Measurements from ENCODE around the gene DLGAP1.

The DLGAP1 gene

GRCh38 chr18:3552305-3552704 is 902.8 kb downstream of the DLGAP1 start:
- no peak for DNase-seq

DNA sequence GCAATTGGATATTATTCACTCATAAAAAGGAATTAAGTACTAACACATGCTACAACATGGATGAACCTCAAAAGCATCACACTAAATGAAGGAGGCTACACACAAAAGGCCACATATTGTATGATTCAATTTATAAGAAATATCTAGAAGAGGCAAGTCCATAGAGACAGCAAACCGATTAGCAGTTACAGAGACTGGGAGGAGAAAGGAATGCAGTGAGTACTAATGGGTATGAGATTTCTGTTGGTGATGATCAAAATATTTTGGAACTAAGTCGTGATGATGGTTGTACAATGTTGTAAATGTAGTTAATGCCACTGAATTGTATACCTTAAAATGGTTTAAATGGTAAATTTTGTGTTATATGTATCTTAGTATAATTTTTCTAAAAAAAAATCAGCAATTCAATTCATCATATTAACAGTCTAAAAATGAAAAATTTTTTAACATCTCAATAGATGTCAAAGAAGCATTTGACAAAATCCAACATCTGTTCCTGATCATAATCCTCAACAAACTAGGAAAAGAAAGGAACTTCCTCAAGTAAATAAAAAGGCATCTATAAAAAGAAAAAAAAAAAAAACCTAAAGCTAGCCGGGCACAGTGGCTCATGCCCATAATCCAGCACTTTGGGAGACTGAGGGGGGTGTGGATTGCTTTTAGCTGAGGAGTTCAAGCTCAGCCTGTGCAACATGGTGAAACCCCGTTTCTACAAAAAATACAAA is 907.1 kb downstream of the DLGAP1 start:
- no peak for DNase-seq

DNA sequence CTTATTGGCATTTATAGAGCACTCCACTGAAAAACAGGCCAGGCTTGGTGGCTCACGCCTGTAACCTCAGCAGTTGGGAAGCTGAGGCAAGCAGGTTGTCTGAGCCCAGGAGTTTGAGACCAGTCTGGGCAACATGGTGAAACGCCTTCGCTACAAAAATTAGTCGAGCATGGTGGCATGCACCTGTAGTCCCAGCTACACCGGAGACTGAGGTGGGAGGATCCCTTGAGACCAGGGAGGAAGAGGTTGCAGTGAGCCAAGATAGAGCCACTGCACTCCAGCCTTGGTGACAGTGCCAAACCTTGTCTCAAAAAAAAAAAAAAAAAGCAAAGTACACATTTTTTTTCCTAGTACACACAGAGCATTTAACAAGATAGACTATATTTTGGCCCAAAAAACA is 909.0 kb downstream of the DLGAP1 start:
- no peak for DNase-seq

DNA sequence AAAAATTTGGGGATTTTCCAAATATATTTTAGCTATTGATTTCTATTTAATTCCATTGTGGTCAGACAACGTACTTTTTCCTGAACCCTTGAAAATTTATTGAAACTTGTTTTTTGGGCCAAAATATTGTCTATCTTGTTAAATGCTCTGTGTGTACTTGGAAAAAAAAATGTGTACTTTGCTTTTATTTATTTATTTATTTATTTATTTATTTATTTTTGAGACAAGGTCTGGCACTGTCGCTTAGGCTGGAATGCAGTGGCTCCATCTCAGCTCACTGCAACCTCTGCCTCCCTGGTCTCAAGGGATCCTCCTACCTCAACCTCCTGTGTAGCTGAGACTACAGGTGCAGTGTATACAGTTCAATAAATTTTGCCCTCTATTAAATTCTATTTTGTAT is 910.6 kb downstream of the DLGAP1 start:
- no peak for DNase-seq

DNA sequence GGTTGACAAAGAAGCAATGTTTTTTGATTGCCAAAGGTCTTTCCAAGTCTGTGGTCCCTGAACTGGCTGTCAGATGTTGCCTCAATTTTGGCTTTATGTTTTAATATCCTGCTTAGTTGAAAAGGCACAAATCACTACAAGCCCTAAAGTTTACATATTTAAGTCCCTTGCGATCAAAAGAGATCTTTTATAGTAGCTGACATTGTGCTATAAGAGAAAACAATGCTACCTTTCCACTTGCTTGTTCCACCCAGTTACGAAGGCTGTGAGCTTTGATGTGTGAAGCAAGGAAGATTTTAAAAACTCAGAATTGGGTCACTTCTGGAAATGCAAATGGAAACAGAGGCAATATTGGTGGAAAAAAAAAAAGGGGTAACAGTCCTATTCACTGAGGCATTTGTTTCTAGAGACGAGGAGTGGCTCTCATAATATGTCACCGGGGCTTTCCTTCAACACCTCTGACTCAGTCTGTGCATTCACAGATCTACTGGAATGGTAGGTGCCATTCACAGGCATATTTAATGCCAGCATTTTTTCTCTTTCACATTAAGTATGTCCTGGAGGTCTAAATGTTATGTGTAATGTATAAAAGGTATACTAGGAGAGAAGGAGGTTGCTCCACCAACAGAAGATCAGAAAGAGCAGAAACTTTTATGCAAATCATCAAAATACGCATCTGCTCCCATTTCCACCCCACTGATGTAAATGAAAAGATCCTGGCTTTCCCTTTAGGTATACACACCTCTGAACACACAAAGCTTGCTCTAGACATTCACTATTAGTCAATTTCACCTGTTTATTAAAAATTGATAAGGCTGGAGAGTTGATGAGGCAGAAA is 913.3 kb downstream of the DLGAP1 start:
- peak; percentile 74 for DNase-seq

DNA sequence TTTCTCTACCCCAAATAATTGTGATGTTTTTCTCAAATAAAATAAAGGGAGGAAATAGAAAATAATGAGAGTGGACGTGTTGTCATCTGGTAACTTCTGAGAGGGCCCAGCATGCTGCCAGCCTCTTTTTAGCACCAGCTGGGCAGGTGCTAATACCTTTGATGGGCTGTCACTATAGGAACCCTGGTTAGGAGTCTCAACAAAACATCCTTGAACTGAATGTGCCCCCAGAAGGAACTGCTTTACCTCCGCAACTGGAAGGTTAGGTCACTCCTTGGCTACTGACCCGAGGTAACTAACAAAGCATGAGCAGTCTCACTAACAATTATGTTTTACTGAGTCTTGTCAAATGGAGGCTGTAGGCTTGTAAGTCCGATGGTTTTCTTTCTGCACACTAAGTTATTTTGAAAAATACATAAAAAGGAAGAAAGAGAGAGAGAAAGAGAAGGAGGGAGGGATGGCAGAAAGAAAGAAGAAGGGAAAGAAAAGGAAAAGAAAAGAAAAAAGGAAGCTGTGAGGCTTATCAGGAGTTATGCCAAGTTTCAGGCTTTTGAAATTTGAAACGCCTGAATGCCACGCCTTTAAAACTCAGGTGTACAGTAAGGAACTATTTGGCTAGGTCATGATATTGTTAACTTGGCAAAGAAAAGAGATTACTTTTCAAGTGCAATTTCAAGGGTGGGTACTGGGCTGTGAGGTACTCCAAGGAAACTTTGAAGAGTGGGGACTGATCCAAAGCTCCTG is 914.1 kb downstream of the DLGAP1 start:
- DNase-seq = no peak

DNA sequence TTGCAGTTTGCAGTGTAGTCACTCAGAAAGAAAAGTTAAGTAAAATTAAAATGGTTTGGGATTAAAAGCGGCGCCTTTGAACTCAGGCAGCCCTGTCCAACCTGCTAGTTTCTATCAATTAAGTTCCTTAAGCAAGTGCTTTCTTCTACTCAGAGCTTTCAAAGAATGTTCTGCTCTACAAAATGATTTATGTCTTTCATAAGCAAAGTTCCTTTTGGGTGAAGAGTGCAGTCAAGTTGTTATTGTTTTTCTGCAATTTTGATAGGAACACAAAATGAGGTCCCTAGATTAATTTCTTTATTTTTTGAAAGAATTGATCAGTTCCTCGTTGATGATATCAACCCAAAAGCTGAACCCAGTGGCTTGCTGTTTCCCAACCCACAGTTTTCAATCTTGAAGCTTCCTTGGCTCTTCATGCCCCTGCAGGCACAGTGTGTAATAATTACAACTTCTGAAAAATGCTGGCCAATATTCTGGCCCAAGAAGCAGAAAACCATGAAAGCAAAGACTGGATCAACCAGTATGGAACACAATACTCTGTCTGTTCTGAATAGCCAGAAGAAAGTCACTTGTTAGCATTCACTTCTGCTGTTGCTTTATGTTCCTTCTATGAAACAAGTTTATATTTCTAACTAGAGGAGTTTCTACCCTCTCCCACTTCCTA is 916.0 kb downstream of the DLGAP1 start:
- no peak for DNase-seq

DNA sequence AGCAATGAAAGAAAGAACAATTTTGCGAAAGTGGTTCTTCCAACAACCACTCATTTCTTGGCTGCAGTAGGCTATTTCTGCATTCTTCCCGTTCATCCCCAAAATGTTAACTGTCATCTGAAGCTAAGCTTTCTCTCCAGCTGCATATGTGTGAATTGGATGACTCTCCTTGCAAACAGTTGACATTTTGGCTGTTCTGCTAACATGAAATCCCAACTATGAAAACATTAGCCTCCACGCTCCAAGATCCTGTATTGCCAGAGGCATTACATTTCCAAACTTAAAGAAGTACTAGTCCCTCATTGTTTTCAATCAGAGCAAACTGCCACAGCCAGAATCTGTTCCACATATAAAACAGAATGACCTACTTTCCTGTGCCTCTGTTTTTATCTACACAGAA is 916.7 kb downstream of the DLGAP1 start:
- no peak for DNase-seq

DNA sequence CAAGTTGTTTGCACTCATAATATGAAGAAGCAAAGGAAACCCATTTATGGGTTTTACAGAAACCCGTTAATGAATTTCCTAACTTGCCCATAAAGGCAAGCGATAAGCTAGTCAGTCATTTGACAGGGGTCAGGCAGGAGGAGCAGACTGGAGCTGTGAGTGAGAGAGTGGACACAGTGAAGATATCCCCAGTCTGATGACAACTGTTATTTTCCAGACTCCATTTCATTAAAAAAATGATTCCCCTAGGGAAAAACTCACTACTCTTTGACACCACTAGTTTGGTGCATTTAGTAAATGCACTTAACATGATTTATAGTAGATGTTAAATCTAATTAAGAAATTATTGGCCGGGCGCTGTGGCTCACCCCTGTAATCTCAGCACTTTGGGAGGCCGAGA is 924.3 kb downstream of the DLGAP1 start:
- no peak for DNase-seq

DNA sequence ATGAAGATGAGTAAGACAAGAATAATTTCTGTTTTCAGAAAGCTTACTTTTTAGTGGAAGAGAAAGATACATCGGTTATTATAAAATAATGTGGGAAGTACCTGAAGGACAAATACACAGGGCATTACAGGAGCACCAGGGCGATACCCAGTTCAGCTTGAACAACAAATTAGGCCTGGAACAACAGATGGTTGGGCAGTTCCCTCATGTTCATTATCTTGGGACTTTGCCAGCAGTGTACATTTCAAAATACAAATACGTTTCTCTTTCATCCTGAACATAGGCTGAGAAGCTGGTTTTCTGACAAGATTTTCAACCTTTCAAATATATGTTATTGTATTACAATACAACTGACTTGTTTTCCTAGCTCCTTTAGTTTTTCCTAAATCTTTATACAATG is 925.5 kb downstream of the DLGAP1 start:
- DNase-seq = no peak

DNA sequence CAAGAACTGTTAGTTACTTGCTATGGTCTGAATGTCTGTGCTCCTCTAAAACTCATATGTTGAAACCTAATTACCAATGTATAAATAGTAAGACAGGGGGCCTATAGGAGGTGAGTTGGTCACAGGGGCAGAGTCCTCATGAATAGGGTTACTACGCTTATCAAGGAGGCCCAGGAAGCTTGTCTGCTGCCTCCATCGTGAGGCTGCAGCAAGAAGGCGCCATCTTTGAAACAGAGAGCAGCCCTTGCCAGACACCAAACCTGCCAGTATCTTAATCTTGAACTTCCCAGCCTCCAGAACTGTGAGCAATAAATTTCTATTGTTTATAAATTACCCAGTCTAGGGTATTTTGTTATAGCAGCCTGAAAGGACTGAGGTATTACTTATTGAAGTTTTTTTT is 926.0 kb downstream of the DLGAP1 start:
- no peak for DNase-seq

DNA sequence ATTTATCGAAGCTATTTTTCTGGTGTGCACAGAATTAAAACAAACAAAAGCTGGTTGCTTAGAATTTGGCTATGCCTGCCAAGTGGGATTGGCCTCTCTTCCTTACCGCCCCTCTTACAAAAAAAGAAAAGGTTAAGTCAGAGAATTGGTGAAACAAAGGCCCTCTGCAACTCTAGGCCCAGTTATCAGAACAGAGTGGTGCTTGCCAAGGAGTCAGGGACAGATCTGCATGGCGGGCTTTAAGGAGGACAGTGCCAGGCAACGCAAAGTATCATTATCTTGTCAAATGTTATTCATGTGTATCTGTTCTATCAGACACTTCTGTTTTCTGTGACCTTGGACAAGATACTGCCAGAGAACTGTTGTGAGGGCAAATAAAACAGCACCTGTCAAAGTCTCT is 926.9 kb downstream of the DLGAP1 start:
- no peak for DNase-seq

GRCh38 chr18:3526421-3527354 is 928.4 kb downstream of the DLGAP1 start:
- DNase-seq = no peak

DNA sequence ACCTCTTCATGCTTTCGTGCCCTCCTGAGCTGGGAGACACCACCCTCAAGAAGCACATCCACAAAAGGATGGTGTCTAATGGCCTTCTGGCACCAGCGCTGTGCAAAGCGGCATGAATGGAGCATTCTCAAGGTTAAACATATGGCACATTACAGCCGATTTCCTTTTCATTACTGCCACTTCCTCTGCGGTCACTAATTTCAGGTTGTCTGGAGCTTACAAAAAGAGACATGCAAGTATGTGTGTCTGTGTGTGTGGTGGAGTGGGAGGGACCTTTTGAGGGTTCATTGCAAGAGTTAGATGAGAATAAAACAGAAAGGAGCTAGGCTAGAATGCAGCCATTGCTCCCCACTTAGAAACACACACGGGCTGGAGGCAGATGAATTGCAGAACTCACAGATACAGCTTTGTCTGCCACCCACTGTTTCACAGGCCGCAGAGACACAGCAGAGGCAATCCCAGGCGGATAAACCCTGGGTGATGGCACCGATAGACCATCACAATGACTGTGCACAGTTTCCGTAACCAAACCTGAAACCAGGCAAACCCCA is 929.2 kb downstream of the DLGAP1 start:
- DNase-seq = peak; percentile 65

DNA sequence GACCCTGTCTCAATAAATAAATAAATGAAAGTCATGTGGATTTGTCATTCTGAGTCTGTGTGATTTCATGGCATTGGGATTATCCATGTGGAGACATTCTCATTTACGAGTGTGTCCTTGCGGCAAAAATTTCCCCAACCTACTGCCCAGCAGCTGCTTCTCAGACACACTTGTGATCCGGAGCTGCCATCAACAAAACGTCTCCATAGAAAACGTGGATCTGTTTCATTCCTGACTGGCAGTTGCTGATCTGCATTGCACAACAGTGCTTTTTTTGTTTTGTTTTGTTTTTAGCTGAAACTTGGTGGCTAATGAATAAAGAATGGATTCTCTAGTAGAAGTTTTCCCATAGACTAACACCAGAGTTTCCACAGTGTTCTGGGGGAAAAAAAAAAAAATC is 930.4 kb downstream of the DLGAP1 start:
- no peak for DNase-seq

DNA sequence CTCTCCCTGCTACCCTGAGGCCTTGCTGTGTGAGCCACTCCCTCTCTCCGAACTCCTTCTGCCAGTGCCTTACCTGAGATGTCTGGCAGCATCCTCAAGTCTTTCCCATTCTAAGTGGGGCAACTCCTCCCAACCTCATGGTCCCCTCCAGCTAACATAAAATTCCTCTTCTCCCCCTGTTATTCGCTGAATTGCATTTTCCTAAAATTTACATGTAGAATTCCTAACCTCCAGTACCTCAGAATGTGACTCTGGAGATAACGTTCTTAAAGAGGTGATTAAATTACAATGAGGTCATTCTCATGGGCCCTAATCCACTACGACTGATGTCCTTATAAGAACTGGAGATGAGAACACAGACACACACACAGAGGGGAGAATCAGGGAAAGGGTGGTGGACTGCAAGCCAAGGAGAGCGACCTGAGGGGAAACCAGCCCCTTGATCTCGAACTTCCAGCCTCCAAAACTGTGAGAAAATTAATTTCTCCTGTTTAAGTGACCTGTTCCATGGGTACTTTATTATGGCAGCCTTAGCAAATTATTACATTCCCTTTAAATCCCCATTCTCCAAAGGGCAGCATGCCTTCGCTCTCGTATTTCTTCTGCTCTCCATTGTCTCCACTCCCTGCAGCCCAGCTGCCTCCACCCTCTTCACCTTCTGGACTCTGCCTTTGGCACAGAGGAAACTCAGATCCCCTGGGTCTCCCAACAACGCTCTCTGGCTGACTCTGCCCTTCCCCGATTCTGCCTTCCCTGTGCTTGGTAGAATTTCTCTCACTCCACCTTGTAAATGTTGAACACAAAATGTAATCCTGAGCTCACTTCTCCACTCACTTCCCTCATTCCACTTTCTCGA is 934.6 kb downstream of the DLGAP1 start:
- DNase-seq = no peak

DNA sequence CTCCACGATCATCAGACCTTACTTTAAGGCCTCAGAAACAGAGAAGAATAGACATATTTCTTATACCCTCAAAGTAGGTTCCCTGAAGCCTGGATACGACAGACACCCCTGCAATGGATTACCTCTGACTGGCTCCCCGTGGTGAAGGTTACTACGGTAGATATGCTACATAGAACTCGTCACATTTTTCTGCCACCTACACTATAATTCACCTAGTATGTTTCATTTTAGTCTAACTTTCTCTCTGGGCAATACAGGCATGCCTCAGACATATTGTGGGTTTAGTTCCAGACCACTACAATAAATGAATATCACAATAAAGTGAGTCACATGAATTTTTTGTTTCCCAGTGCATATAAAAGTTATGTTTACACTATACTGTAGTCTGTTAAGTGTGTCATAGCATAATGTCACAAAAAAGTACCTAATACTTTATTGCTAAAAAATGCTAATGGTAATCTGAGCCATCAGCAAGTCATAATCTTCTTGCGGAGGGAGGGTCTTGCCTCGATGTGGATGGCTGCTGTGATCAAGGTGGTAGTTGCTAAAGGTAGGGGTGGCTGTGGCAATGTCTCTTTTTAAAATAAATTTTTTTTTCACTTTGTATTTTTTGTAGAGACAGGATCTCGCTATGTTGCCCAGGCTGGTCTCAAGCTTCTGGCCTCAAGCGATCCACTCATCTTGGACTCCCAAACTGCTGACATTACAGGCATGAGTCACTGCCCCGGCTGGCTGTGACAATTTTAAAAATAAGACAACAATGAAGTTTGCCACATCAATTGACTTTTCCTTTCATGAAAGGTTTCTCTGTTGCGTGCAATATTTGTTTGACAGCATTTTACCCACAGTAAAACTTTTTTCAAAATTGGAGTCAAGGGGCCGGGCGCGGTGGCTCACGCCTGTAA is 940.5 kb downstream of the DLGAP1 start:
- DNase-seq = no peak

DNA sequence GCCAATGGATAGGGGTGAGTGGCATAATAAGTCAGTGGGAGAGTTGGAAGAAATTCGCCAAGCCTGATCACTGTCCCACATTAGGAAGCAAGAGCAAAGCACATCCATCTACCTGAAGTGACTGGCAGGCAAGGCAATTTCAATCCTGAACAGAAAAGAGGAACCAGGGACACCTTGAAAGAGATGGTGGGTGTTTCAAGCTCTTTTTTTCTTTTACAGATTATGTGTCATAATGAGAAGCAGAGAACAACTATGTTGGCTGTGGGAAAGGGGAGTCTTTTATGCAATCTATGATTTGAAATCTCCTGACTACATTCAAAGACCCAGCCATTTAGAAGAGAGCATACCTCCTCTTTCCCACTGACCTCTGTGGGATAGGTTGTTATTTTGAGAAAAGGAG is 941.6 kb downstream of the DLGAP1 start:
- no peak for DNase-seq

- DNase-seq = peak; percentile 64
These were observed 943.1 kb downstream of the DLGAP1 start for GRCh38 chr18:3511980-3512379.

- DNase-seq = no peak
These were observed 944.2 kb downstream of the DLGAP1 start for GRCh38 chr18:3510896-3511295.

Measured in activated CD4-positive, alpha-beta T cell treated with anti-CD3 and anti-CD28 coated beads, Interleukin-2, amount 50 U/mL, for 16 hours (primary cell).